Measurements from ENCODE around the gene ASIC4. TPM values are rescaled to one million over a fixed set of nuclear protein-coding genes. Genes with fewer than 3 reads are reported as not detected.

Gene ASIC4
- total and polyA plus RNA-seq, 2 of the 13 experiments (the other 11 are each of a cell fraction or from before 2014, with no cell fraction given), result 0.03 TPM; not detected in 1

DNA sequence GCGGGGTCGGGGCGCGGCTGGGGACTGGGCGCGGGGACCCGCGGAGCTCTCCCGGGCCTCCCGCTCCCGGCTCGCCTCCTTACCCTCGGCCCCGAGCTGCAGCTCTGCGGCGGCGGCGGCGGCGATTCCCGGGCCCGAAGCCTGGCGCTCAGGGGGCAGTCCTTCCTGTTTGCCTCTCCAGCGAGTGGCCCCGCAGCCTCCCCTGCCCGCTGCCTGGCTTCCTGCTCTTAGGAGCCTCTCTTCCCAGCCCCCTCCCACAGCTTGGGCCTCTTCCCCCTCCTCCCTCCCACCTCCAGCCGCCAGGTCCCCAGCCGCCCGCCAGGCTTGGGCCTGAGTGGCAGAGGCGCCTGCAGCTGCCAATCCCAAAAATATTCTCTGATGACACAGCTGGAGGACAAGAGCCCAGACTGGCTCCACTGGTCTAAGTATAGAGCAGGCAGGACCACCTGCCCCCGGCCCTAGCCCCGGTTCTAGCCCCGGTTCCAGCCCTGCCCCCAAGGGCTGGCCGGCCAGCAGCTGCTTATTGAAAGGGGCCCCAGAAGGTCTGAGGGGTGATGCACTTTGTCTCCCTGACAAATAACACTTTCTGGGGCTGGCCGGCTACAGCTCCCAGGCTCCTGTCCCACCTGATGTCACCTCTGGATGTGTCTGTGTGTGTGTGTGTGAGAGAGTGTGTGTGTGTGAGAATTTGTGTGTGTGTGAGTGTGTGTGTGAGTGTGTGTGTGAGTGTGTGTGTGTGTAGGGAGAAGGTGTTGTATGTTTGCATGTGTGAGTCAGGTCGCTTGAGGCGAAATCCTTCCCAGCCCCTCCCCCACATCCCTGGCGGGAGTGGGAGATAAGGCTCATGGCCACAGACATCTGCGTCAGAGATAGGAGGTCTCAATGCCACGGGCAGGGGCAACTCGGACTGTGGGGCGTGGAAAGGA lies 57.3 kb downstream of the ASIC4 start, which contains the start of gene OBSL1 (continued):
- TF ChIP-seq CBX2 (IDR thresholded peaks at IDR 0.05; ENCODE audit: low read depth, low read length) (no peak), CBX2 (CRISPR knock-in tag; IDR thresholded peaks at IDR 0.05; ENCODE audit: low read depth) (no peak), AGO1 (IDR thresholded peaks at IDR 0.05; ENCODE audit: low read depth, low read length, poor library complexity, severe bottlenecking) (no peak), NFE2L2 (IDR thresholded peaks at IDR 0.05; ENCODE audit: low read length) (no peak), TBP (CRISPR knock-in tag; IDR thresholded peaks at IDR 0.05) (no peak), TAF1 (CRISPR knock-in tag; IDR thresholded peaks at IDR 0.05) (peak; percentile 73), GFI1 (CRISPR knock-in tag; IDR thresholded peaks at IDR 0.05; ENCODE audit: borderline replicate concordance) (peak; percentile 78; the same call in 1 of the 2 replicates), ZNF383 (CRISPR knock-in tag; IDR thresholded peaks at IDR 0.05; ENCODE audit: borderline replicate concordance) (peak; percentile 53; the same call in 1 of the 2 replicates), IKZF4 (CRISPR knock-in tag; IDR thresholded peaks at IDR 0.05; ENCODE audit: borderline replicate concordance, low read depth, not compliant biosample characterization) (no peak), MTA3 (CRISPR knock-in tag; IDR thresholded peaks at IDR 0.05) (no peak), TCF12 (IDR thresholded peaks at IDR 0.05) (no peak), TCF12 (CRISPR knock-in tag; IDR thresholded peaks at IDR 0.05) (peak; percentile 87; the same call in 1 of the 2 replicates), U2AF1 (optimal IDR thresholded peaks at IDR 0.05; ENCODE audit: low read depth, low read length) (peak; percentile 86), GTF2F1 (IDR thresholded peaks at IDR 0.05; ENCODE audit: low read length) (no peak; the same call in 1 of the 2 replicates), ZBTB20 (CRISPR knock-in tag; IDR thresholded peaks at IDR 0.05; ENCODE audit: borderline replicate concordance, low read depth) (peak; percentile 81; the same call in 1 of the 2 replicates), FLYWCH1 (CRISPR knock-in tag; IDR thresholded peaks at IDR 0.05) (no peak), ZNF678 (CRISPR knock-in tag; IDR thresholded peaks at IDR 0.05) (no peak)
- TF ChIP-seq, protein P1, sequence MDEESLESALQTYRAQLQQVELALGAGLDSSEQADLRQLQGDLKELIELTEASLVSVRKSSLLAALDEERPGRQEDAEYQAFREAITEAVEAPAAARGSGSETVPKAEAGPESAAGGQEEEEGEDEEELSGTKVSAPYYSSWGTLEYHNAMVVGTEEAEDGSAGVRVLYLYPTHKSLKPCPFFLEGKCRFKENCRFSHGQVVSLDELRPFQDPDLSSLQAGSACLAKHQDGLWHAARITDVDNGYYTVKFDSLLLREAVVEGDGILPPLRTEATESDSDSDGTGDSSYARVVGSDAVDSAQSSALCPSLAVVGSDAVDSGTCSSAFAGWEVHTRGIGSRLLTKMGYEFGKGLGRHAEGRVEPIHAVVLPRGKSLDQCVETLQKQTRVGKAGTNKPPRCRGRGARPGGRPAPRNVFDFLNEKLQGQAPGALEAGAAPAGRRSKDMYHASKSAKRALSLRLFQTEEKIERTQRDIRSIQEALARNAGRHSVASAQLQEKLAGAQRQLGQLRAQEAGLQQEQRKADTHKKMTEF (CRISPR knock-in tag; IDR thresholded peaks at IDR 0.05), result peak; percentile 67
- TF ChIP-seq, protein P2, sequence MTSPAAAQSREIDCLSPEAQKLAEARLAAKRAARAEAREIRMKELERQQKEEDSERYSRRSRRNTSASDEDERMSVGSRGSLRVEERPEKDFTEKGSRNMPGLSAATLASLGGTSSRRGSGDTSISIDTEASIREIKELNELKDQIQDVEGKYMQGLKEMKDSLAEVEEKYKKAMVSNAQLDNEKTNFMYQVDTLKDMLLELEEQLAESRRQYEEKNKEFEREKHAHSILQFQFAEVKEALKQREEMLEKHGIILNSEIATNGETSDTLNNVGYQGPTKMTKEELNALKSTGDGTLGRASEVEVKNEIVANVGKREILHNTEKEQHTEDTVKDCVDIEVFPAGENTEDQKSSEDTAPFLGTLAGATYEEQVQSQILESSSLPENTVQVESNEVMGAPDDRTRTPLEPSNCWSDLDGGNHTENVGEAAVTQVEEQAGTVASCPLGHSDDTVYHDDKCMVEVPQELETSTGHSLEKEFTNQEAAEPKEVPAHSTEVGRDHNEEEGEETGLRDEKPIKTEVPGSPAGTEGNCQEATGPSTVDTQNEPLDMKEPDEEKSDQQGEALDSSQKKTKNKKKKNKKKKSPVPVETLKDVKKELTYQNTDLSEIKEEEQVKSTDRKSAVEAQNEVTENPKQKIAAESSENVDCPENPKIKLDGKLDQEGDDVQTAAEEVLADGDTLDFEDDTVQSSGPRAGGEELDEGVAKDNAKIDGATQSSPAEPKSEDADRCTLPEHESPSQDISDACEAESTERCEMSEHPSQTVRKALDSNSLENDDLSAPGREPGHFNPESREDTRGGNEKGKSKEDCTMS (CRISPR knock-in tag; conservative IDR thresholded peaks at IDR 0.05), result no peak
- TF ChIP-seq, protein P3, sequence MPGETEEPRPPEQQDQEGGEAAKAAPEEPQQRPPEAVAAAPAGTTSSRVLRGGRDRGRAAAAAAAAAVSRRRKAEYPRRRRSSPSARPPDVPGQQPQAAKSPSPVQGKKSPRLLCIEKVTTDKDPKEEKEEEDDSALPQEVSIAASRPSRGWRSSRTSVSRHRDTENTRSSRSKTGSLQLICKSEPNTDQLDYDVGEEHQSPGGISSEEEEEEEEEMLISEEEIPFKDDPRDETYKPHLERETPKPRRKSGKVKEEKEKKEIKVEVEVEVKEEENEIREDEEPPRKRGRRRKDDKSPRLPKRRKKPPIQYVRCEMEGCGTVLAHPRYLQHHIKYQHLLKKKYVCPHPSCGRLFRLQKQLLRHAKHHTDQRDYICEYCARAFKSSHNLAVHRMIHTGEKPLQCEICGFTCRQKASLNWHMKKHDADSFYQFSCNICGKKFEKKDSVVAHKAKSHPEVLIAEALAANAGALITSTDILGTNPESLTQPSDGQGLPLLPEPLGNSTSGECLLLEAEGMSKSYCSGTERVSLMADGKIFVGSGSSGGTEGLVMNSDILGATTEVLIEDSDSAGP (CRISPR knock-in tag; IDR thresholded peaks at IDR 0.05; ENCODE audit: borderline replicate concordance), result peak; percentile 85
- TF ChIP-seq, protein P4, sequence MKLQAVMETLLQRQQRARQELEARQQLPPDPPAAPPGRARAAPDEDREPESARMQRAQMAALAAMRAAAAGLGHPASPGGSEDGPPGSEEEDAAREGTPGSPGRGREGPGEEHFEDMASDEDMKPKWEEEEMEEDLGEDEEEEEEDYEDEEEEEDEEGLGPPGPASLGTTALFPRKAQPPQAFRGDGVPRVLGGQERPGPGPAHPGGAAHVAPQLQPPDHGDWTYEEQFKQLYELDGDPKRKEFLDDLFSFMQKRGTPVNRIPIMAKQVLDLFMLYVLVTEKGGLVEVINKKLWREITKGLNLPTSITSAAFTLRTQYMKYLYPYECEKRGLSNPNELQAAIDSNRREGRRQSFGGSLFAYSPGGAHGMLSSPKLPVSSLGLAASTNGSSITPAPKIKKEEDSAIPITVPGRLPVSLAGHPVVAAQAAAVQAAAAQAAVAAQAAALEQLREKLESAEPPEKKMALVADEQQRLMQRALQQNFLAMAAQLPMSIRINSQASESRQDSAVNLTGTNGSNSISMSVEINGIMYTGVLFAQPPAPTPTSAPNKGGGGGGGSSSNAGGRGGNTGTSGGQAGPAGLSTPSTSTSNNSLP (IDR thresholded peaks at IDR 0.05; ENCODE audit: low read depth, low read length), result no peak
- TF ChIP-seq, protein P5, sequence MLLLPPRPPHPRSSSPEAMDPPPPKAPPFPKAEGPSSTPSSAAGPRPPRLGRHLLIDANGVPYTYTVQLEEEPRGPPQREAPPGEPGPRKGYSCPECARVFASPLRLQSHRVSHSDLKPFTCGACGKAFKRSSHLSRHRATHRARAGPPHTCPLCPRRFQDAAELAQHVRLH (CRISPR knock-in tag; IDR thresholded peaks at IDR 0.05; ENCODE audit: borderline replicate concordance, low read depth), result peak; percentile 17; the same call in 1 of the 2 replicates

Measured in HepG2 (cell line).